ENCODE results near the gene CCDC158.

DNA sequence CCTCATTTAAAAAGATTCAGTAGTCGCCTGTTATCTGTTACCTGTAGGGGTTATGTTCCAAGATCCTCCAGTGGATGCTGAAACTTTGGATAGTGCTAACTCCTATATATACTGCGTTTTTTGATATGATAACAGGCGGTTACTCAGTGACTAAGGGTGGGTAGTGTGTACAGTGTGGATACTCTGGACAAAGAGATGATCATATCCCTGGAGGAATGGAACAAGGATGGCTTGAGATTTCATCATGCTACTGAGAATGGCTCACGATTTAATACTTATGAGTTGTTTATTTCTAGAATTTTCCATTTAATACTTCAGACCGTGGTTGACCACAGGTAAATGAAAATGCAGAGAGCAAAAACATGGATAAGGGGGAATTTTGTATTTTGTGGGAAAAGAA is 147.9 kb downstream of the CCDC158 start:
- no peak for TF ChIP-seq POLR2A (IDR thresholded peaks at IDR 0.05)
- TF ChIP-seq, protein P1, sequence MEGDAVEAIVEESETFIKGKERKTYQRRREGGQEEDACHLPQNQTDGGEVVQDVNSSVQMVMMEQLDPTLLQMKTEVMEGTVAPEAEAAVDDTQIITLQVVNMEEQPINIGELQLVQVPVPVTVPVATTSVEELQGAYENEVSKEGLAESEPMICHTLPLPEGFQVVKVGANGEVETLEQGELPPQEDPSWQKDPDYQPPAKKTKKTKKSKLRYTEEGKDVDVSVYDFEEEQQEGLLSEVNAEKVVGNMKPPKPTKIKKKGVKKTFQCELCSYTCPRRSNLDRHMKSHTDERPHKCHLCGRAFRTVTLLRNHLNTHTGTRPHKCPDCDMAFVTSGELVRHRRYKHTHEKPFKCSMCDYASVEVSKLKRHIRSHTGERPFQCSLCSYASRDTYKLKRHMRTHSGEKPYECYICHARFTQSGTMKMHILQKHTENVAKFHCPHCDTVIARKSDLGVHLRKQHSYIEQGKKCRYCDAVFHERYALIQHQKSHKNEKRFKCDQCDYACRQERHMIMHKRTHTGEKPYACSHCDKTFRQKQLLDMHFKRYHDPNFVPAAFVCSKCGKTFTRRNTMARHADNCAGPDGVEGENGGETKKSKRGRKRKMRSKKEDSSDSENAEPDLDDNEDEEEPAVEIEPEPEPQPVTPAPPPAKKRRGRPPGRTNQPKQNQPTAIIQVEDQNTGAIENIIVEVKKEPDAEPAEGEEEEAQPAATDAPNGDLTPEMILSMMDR (IDR thresholded peaks at IDR 0.05) = no peak
